ENCODE measurements around the gene ACSF2.
A peak's percentile ranks its signal among the peaks of the same experiment; 100 is the strongest.

ACSF2 gene

DNA sequence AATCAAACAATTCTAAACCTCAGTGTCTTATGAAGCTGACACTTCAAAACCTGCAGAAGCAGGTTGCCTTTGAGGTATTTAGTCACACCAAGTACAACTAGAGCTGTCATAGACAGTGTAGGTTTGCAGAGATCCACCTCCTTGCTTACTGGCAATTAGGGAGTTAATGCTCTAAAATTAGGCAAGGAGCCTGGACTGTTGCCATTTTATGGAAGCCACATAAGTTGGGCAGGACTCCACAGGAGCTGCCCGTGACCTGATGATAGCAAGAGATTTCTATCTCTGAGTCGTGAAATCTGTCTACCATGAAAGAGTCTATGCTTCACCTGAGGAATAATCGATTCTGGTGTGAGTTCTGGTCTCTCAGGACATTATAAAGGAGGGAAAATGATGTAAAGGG is 44.1 kb upstream of the ACSF2 start:
- Histone ChIP-seq H3K27ac (peak overlapping the region; percentile 19), H2AFZ (no peak overlapping the region), H3K4me2 (ENCODE audit: low read length) (peak overlapping the region; percentile 55), H3K9me3 (ENCODE audit: control insufficient read depth, low read length) (no peaks in the 10 kb centered on the region), H3K9ac (no peak overlapping the region), H3K4me3 (ENCODE audit: low read depth, low read length) (peak overlapping the region; percentile 17), H3K4me1 (peaks cover 12% of the 10 kb centered on the region), H3K27me3 (ENCODE audit: control insufficient read depth, insufficient read depth, low read length) (no peaks in the 10 kb centered on the region), H3K36me3 (ENCODE audit: control insufficient read depth, insufficient read depth, low read length) (no peaks in the 10 kb centered on the region), H3K79me2 (no peaks in the 10 kb centered on the region)
- TF ChIP-seq, protein P1, sequence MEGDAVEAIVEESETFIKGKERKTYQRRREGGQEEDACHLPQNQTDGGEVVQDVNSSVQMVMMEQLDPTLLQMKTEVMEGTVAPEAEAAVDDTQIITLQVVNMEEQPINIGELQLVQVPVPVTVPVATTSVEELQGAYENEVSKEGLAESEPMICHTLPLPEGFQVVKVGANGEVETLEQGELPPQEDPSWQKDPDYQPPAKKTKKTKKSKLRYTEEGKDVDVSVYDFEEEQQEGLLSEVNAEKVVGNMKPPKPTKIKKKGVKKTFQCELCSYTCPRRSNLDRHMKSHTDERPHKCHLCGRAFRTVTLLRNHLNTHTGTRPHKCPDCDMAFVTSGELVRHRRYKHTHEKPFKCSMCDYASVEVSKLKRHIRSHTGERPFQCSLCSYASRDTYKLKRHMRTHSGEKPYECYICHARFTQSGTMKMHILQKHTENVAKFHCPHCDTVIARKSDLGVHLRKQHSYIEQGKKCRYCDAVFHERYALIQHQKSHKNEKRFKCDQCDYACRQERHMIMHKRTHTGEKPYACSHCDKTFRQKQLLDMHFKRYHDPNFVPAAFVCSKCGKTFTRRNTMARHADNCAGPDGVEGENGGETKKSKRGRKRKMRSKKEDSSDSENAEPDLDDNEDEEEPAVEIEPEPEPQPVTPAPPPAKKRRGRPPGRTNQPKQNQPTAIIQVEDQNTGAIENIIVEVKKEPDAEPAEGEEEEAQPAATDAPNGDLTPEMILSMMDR (IDR thresholded peaks at IDR 0.05) = no peak

DNA sequence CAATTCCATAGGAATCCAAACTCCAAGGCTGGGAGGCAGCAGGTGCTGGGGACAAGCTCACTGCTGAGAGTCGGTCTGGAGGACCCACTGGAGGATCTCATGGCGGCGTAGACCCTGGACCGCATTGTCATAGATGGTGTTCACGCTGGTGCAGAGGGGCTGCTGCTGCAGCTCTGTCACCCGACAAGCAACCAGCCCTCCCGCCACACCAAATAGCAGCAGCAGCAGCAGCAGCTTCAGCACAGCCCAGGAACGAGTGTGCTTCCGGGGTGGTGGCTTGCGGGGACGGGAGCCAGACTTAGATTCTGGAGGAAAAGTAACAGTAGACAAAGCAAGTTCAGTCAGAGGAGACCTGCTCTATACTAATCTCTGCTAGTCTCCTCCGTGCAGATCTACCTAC is 43.1 kb upstream of the ACSF2 start:
- Histone ChIP-seq H3K4me3 (ENCODE audit: low read depth, low read length) (no peak overlapping the region), H3K27me3 (ENCODE audit: control insufficient read depth, insufficient read depth, low read length) (no peaks in the 10 kb centered on the region), H3K4me1 (peaks cover 12% of the 10 kb centered on the region), H3K36me3 (ENCODE audit: control insufficient read depth, insufficient read depth, low read length) (no peaks in the 10 kb centered on the region), H2AFZ (no peak overlapping the region), H3K79me2 (no peaks in the 10 kb centered on the region), H3K9ac (no peak overlapping the region), H3K9me3 (ENCODE audit: control insufficient read depth, low read length) (no peaks in the 10 kb centered on the region), H3K27ac (no peak overlapping the region), H3K4me2 (ENCODE audit: low read length) (no peak overlapping the region)
- TF ChIP-seq, protein P1 (IDR thresholded peaks at IDR 0.05) = no peak

DNA sequence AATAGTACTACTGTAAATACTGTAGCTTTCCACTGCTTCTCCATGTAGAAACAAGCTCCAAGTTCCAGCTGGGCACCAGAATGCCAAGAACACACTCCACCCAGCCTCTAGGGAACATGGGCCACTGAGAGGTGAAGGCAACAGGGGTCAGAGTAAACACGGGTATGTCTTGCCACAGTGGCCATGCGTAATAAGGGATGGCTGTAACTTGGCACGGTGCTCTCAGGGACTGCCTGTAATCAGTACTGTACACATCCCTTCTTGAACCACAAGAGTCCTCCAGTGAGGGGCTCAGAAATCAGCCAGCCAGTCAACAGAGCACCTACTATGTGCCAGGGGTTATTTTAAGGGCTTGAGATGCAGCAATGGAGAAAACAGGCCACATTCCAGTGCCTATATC is 39.5 kb upstream of the ACSF2 start:
- no peak overlapping the region for H3K27ac ChIP-seq
- TF ChIP-seq, protein P1 (IDR thresholded peaks at IDR 0.05) = no peak

DNA sequence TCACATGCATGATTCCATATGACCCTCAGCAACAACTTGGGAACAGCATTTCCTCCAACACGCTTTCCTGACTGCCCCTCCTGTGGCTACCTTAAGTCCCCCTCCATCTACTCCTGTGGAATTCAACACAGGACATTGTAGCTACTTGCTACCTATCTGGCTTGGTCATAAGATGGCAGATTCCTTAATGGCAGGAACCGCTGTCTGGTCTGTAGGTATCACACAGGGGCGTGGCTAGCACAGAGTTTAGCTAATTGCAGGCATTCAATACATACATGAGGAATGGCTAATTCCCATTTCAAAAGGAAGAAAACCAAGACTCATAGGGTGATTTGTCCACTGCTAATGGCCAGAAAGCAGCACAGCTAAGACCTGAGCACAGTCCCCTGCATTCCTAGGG is 37.3 kb upstream of the ACSF2 start:
- Histone ChIP-seq H3K27ac (no peak overlapping the region), H3K9ac (no peak overlapping the region), H3K36me3 (ENCODE audit: control insufficient read depth, insufficient read depth, low read length) (no peaks in the 10 kb centered on the region), H3K4me1 (no peaks in the 10 kb centered on the region), H3K9me3 (ENCODE audit: control insufficient read depth, low read length) (no peaks in the 10 kb centered on the region), H3K27me3 (ENCODE audit: control insufficient read depth, insufficient read depth, low read length) (no peaks in the 10 kb centered on the region), H2AFZ (no peak overlapping the region), H3K4me2 (ENCODE audit: low read length) (no peak overlapping the region), H3K79me2 (no peaks in the 10 kb centered on the region), H3K4me3 (ENCODE audit: low read depth, low read length) (no peak overlapping the region)
- TF ChIP-seq, protein P1 (IDR thresholded peaks at IDR 0.05) = no peak

More for the DNA sequence above, 39.5 kb upstream of the ACSF2 start:
- Histone ChIP-seq H3K4me3 (ENCODE audit: low read depth, low read length) (no peak overlapping the region), H3K4me1 (peaks cover 9% of the 10 kb centered on the region), H2AFZ (no peak overlapping the region), H3K4me2 (ENCODE audit: low read length) (no peak overlapping the region), H3K27me3 (ENCODE audit: control insufficient read depth, insufficient read depth, low read length) (no peaks in the 10 kb centered on the region), H3K9me3 (ENCODE audit: control insufficient read depth, low read length) (no peaks in the 10 kb centered on the region), H3K9ac (no peak overlapping the region), H3K36me3 (ENCODE audit: control insufficient read depth, insufficient read depth, low read length) (no peaks in the 10 kb centered on the region), H3K79me2 (no peaks in the 10 kb centered on the region)

DNA sequence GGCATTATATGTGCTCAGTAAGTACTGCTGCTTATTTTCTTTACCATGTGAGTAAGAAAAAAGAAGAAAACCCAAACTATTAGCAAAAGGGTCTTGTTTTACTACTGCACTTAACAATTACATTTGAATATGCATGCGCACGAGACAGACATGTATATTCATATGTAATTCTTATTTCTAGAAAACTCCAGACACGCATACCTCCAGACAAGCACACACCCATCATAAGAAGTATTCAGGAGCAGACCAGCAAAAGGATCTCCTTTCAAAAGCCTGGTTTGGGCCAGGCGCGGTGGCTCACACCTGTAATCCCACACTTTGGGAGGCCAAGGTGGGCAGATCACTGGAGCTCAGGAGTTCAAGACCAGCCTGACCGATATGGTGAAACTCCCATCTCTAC is 36.5 kb upstream of the ACSF2 start:
- no peaks in the 10 kb centered on the region for H3K4me1 ChIP-seq
- no peak overlapping the region for H3K9ac ChIP-seq
- H2AFZ ChIP-seq = no peak overlapping the region
- H3K36me3 ChIP-seq (ENCODE audit: control insufficient read depth, insufficient read depth, low read length) = no peaks in the 10 kb centered on the region
- H3K4me3 ChIP-seq (ENCODE audit: low read depth, low read length) = no peak overlapping the region
- H3K79me2 ChIP-seq = no peaks in the 10 kb centered on the region
- no peaks in the 10 kb centered on the region for H3K9me3 ChIP-seq (ENCODE audit: control insufficient read depth, low read length)
- H3K27ac ChIP-seq = no peak overlapping the region
- H3K4me2 ChIP-seq (ENCODE audit: low read length) = no peak overlapping the region
- H3K27me3 ChIP-seq (ENCODE audit: control insufficient read depth, insufficient read depth, low read length) = no peaks in the 10 kb centered on the region
- TF ChIP-seq, protein P1 (IDR thresholded peaks at IDR 0.05) = no peak

Data from parathyroid adenoma (tissue), 2 donors.